PFSK-1 (cell line): ENCODE measurements around the gene ACBD4.

Experiments
- FOXP2 ChIP-seq: optimal IDR thresholded peaks from 2 replicates; pipeline ENCODE3; 2011; ENCODE audit warnings: borderline replicate concordance, control low read depth, inconsistent platforms; ENCODE audit not compliant: insufficient read depth; ENCODE audit errors: extremely low read length, extremely low read depth
- POLR2AphosphoS5 ChIP-seq: IDR thresholded peaks from 2 replicates; pipeline ENCODE4 v1.6.1; 2012; ENCODE audit warnings: low read depth, mild to moderate bottlenecking, control low read depth, low read length, moderate library complexity
- SIN3A ChIP-seq: IDR thresholded peaks from 2 replicates; pipeline ENCODE4 v1.6.1; 2012; ENCODE audit warnings: mild to moderate bottlenecking, low read length, moderate library complexity, borderline replicate concordance; ENCODE audit not compliant: insufficient read depth
- TAF1 ChIP-seq: IDR thresholded peaks from 2 replicates; pipeline ENCODE4 v1.6.1; 2012; ENCODE audit warnings: low read length, control low read depth, borderline replicate concordance; ENCODE audit not compliant: insufficient read depth
- TF ChIP-seq, protein P1 (sequence below), 2 experiments: IDR thresholded peaks; 2 replicates each; pipeline versions ENCODE4 v1.6.1 to v1.8.0; 2011 to 2012; ENCODE audit warnings: low read depth in 2 of 2, low read length in 2 of 2, control low read depth in 1 of 2, inconsistent platforms in 1 of 2, mild to moderate bottlenecking in 1 of 2, moderate library complexity in 1 of 2; ENCODE audit not compliant: insufficient read depth in 1 of 2

DNA sequence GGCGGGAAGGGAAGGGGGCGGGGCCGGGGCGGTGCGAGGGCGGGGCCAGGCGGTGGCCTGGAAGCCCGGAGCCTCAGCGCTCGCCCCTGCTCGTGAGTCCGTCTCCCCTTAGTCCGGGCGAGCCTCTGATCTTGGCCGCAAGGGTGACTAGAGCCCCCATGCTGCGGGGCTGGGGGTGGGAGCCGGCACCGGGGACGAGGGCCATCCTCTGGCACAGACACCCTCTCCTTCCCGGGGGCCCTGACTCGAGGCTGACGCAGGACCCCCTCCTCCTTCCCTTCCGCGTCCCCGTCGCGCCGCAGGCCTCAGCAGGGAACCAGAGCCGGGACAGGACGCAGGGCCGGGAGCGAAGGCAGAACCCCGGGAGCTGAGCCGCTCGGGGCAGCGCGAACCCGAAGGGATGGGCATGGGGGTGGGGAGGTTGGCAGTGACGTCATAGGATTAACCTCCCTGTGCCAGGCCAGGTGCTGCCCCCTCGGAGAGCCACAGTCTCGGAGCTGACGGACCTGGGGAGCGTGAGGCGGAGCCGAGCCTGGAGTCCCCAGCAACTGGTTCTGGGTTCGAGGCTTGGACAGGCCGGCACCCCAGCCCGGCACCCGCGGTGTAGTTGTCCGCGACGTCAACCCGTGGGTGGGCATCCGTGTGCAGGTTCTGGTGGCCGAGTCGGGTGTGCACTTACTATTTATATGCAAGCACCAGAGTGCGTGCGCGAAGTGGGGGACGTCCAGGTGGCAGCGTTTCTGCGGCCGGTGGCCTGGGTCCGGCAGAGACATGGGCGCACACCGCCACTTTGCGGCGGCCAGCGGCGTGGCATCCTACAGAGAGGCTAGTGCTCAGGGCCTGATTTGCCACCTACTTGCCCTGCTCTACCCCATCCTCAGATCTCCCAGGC lies 2.7 kb upstream of the ACBD4 start:
- TF ChIP-seq POLR2AphosphoS5, result peak; percentile 57; the same call in 1 of the 2 replicates
- TF ChIP-seq, protein P1, sequence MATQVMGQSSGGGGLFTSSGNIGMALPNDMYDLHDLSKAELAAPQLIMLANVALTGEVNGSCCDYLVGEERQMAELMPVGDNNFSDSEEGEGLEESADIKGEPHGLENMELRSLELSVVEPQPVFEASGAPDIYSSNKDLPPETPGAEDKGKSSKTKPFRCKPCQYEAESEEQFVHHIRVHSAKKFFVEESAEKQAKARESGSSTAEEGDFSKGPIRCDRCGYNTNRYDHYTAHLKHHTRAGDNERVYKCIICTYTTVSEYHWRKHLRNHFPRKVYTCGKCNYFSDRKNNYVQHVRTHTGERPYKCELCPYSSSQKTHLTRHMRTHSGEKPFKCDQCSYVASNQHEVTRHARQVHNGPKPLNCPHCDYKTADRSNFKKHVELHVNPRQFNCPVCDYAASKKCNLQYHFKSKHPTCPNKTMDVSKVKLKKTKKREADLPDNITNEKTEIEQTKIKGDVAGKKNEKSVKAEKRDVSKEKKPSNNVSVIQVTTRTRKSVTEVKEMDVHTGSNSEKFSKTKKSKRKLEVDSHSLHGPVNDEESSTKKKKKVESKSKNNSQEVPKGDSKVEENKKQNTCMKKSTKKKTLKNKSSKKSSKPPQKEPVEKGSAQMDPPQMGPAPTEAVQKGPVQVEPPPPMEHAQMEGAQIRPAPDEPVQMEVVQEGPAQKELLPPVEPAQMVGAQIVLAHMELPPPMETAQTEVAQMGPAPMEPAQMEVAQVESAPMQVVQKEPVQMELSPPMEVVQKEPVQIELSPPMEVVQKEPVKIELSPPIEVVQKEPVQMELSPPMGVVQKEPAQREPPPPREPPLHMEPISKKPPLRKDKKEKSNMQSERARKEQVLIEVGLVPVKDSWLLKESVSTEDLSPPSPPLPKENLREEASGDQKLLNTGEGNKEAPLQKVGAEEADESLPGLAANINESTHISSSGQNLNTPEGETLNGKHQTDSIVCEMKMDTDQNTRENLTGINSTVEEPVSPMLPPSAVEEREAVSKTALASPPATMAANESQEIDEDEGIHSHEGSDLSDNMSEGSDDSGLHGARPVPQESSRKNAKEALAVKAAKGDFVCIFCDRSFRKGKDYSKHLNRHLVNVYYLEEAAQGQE (IDR thresholded peaks at IDR 0.05; ENCODE audit: insufficient read depth in 1 of 2, low read depth in 2 of 2, low read length in 2 of 2), result no peak
- TF ChIP-seq TAF1, result no peak
- TF ChIP-seq SIN3A, result no peak
- TF ChIP-seq FOXP2, result peak; percentile 56
